Progenitor cell of endocrine pancreas (in vitro differentiated cells): Measurements from ENCODE around the gene FIGNL2. TPM values are rescaled to one million over a fixed set of nuclear protein-coding genes. Genes with fewer than 3 reads are reported as not detected.

Source experiments
- DNase-seq: peaks from one replicate; pipeline ENCODE4 v3.0.0; 2021; ENCODE audit warnings: low spot score; ENCODE audit not compliant: unreplicated experiment
- H3K27ac Mint-ChIP-seq: 2 replicates; pipeline ENCODE4 v1.8.0; 2021; ENCODE audit warnings: mild to moderate bottlenecking, moderate library complexity, mixed read lengths
- H3K27me3 Mint-ChIP-seq: 2 replicates; pipeline ENCODE4 v1.8.0; 2021; ENCODE audit warnings: mixed read lengths
- H3K36me3 Mint-ChIP-seq: 2 replicates; pipeline ENCODE4 v1.8.0; 2022; ENCODE audit warnings: mixed read lengths; ENCODE audit not compliant: insufficient read depth
- H3K4me1 Mint-ChIP-seq: 2 replicates; pipeline ENCODE4 v1.8.0; 2021; ENCODE audit warnings: low read depth, mixed read lengths
- H3K4me3 Mint-ChIP-seq: 2 replicates; pipeline ENCODE4 v1.8.0; 2021; ENCODE audit warnings: low read depth, mild to moderate bottlenecking, moderate library complexity, mixed read lengths
- H3K9me3 Mint-ChIP-seq: 2 replicates; pipeline ENCODE4 v1.8.0; 2021; ENCODE audit warnings: low read depth, mixed read lengths
- total RNA-seq: library from RNA; stranded (reverse); gene quantifications from 2 replicates; pipeline ENCODE4 v1.2.1, GENCODE V29; 2021
- TF ChIP-seq, protein P1 (sequence below): fragments of 200-600 bp; sonication (generic); IDR thresholded peaks from one replicate; pipeline ENCODE4 v1.5.0; 2021; ENCODE audit warnings: antibody characterized with exemption, mild to moderate bottlenecking; ENCODE audit not compliant: unreplicated experiment

FIGNL2 gene
- total RNA-seq, 1 donor from 2014 or later: 46.7 TPM

- no peak for DNase-seq
- H3K27ac Mint-ChIP-seq: peak overlapping the region; percentile 89
- H3K27me3 Mint-ChIP-seq: peaks cover 31% of the 10 kb centered on the region
- no peaks in the 10 kb centered on the region for H3K9me3 Mint-ChIP-seq
- peaks cover 10% of the 10 kb centered on the region for H3K4me1 Mint-ChIP-seq
- peak overlapping the region; percentile 64 for H3K4me3 Mint-ChIP-seq
- TF ChIP-seq, protein P1, sequence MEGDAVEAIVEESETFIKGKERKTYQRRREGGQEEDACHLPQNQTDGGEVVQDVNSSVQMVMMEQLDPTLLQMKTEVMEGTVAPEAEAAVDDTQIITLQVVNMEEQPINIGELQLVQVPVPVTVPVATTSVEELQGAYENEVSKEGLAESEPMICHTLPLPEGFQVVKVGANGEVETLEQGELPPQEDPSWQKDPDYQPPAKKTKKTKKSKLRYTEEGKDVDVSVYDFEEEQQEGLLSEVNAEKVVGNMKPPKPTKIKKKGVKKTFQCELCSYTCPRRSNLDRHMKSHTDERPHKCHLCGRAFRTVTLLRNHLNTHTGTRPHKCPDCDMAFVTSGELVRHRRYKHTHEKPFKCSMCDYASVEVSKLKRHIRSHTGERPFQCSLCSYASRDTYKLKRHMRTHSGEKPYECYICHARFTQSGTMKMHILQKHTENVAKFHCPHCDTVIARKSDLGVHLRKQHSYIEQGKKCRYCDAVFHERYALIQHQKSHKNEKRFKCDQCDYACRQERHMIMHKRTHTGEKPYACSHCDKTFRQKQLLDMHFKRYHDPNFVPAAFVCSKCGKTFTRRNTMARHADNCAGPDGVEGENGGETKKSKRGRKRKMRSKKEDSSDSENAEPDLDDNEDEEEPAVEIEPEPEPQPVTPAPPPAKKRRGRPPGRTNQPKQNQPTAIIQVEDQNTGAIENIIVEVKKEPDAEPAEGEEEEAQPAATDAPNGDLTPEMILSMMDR: no peak
- no peaks in the 10 kb centered on the region for H3K36me3 Mint-ChIP-seq
Observed at GRCh38 chr12:51862947-51863346, 14.4 kb upstream of the FIGNL2 start.

- peaks cover 1% of the 10 kb centered on the region for H3K36me3 Mint-ChIP-seq
- H3K9me3 Mint-ChIP-seq: no peaks in the 10 kb centered on the region
- TF ChIP-seq, protein P1: no peak
- H3K4me3 Mint-ChIP-seq: no peak overlapping the region
- peaks cover 17% of the 10 kb centered on the region for H3K27me3 Mint-ChIP-seq
- H3K4me1 Mint-ChIP-seq: peaks cover 14% of the 10 kb centered on the region
- no peak for DNase-seq
- H3K27ac Mint-ChIP-seq: no peak overlapping the region
Observed at GRCh38 chr12:51860986-51861385, 12.5 kb upstream of the FIGNL2 start.

GRCh38 chr12:51855586-51856428 is 7.3 kb upstream of the FIGNL2 start:
- TF ChIP-seq, protein P1: no peak
- H3K27me3 Mint-ChIP-seq: no peaks in the 10 kb centered on the region
- no peaks in the 10 kb centered on the region for H3K9me3 Mint-ChIP-seq
- peak; percentile 37 for DNase-seq
- H3K4me3 Mint-ChIP-seq: peak overlapping the region; percentile 66
- peaks cover 12% of the 10 kb centered on the region for H3K4me1 Mint-ChIP-seq
- H3K36me3 Mint-ChIP-seq: peaks cover 6% of the 10 kb centered on the region
- peak overlapping the region; percentile 95 for H3K27ac Mint-ChIP-seq

GRCh38 chr12:51852404-51853137 is 4.1 kb upstream of the FIGNL2 start:
- peaks cover 6% of the 10 kb centered on the region for H3K36me3 Mint-ChIP-seq
- no peak overlapping the region for H3K4me3 Mint-ChIP-seq
- no peak overlapping the region for H3K27ac Mint-ChIP-seq
- no peak for DNase-seq
- TF ChIP-seq, protein P1: no peak
- H3K27me3 Mint-ChIP-seq: no peaks in the 10 kb centered on the region
- peaks cover 12% of the 10 kb centered on the region for H3K4me1 Mint-ChIP-seq
- no peaks in the 10 kb centered on the region for H3K9me3 Mint-ChIP-seq

DNA sequence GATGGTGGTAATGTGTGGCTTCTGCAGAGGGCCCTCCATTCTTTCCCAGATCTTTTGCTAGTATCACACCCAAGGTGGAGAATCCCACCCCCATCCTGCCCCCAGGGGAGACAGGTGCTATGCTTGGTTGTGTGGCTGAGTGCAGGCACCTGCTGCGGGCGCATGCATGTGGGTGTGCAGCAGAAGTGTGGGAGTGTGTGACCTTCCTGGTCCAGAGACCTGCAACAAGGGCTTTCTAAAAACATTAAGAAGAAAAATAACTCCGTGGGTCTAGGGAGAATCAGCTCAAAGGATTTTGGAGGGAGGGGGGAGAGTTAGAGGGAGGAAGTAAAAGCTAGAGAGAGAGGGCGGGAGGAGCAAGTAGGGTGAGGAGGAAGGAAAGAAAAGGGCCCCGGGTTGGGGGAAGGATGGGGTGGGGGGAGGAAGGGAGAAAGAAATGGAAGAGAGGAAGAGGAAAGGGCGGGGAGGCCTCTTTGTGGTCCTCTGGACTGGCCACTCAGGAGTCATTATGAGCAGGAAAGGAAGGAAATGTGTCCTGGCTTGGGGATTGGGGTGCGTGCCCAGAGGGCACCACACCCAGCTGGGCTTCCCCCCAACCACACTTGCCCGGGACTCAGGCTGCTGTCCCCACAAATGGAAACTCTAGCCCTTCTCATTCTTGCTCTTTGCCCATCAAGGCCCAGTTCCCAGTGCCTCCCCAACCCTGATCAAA is 3.1 kb upstream of the FIGNL2 start:
- Mint-ChIP-seq H3K27me3 (no peaks in the 10 kb centered on the region), H3K4me1 (peaks cover 12% of the 10 kb centered on the region), H3K4me3 (no peak overlapping the region), H3K9me3 (no peaks in the 10 kb centered on the region), H3K36me3 (peaks cover 4% of the 10 kb centered on the region), H3K27ac (no peak overlapping the region)
- TF ChIP-seq, protein P1: no peak
- DNase-seq: no peak
